Activated naive CD8-positive, alpha-beta T cell treated with anti-CD3 and anti-CD28 coated beads, Interleukin-2, amount 10 ng/mL, durations not matched to agents 7 days and 5 days (primary cell): ENCODE data around the gene IER3IP1. TPM values are rescaled to one million over a fixed set of nuclear protein-coding genes. Genes with fewer than 3 reads are reported as not detected.
"Not testable (repeated sequence)": the region's sequence is repeated elsewhere in the genome, so short reads cannot be mapped to it uniquely, and the experiment has no call there.

Experiments used
- ATAC-seq: fragments of 150-1000 bp; cut with Tn5 transposase; one replicate; pipeline ENCODE4 v1.10.0; 2021; ENCODE audit warnings: low read depth, moderate library complexity
- POLR2A ChIA-PET: fragments of 350-600 bp; sonication (Branson Sonifier 250); formaldehyde crosslinking; loops from one replicate; lab custom pipeline; 2021; ENCODE audit warnings: antibody characterized with exemption; lab: Charles Lee
- DNase-seq: peaks from one replicate; pipeline ENCODE4 v3.0.0; 2021
- H3K27ac Mint-ChIP-seq: one replicate; pipeline ENCODE4 v1.8.0; 2022; ENCODE audit warnings: mild to moderate bottlenecking, mixed read lengths
- H3K27me3 Mint-ChIP-seq: one replicate; pipeline ENCODE4 v1.8.0; 2022; ENCODE audit warnings: mild to moderate bottlenecking, moderate library complexity, mixed read lengths
- H3K36me3 Mint-ChIP-seq: one replicate; pipeline ENCODE4 v1.8.0; 2021; ENCODE audit warnings: mild to moderate bottlenecking, mixed read lengths
- H3K4me1 Mint-ChIP-seq: one replicate; pipeline ENCODE4 v1.8.0; 2021; ENCODE audit warnings: mixed read lengths
- H3K4me3 Mint-ChIP-seq: one replicate; pipeline ENCODE4 v1.8.0; 2022; ENCODE audit warnings: mild to moderate bottlenecking, moderate library complexity, mixed read lengths
- H3K9me3 Mint-ChIP-seq: one replicate; pipeline ENCODE4 v1.8.0; 2021; ENCODE audit warnings: mixed read lengths
- total RNA-seq, 2 experiments: library from RNA; stranded (reverse); gene quantifications; one replicate each; pipeline ENCODE4 v1.2.3, GENCODE V29; 2021

The IER3IP1 gene
- total RNA-seq, 2 experiments from 2014 or later, result 10.8 to 11.0 TPM

DNA sequence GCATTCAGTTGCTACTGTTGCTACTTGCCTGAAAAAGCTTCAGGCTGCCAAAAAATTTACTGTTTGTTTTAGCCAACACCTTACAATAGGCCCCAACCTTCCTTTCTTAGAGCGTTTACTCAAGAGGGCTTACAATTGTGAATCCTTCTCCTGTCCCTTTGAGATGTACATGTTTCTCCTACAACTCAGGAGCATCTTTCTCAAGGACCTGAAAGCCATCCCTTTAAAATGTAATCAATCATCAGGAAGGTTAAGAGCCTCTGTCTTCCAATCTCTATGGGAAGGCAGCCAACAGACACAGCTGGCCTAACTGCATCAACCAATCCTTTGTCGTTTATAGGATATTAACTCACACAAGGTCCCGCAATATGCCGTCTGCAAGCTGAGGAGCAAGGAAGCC is 3.4 kb upstream of the IER3IP1 start:
- H3K4me1 Mint-ChIP-seq, result no peaks in the 10 kb centered on the region
- no peak overlapping the region for H3K27ac Mint-ChIP-seq
- peaks cover 9% of the 10 kb centered on the region for H3K9me3 Mint-ChIP-seq
- ATAC-seq (no peak), DNase-seq (no peak)
- peaks cover 3% of the 10 kb centered on the region for H3K36me3 Mint-ChIP-seq
- H3K4me3 Mint-ChIP-seq, result no peak overlapping the region
- POLR2A ChIA-PET, result no interaction called here
- no peaks in the 10 kb centered on the region for H3K27me3 Mint-ChIP-seq

DNA sequence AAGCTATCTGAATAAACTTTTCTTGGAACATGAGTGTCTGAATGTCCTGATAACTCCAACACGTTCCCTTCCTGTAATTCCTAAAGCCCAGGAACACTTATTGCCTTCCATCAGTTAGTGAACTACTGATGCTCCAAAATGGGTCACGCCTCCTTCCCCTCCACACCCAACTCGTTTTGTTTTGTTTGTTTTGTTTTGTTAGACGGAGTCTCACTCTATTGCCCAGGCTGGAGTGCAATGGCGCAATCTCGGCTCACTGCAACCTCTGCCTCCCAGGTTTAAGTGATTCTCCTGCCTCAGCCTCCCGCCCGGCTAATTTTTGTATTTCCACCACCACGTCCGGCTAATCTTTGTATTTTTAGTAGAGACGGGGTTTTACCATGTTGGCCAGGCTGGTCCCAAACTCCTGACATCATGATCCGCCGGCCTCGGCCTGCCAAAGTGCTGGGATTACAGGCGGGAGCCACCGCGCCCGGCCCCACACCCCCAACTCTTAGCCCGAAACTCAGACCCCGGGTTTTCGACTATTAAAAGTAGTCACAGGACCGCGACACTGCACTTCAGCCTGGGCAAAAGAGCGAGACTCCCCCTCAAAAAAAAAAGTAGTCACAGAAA is 774 bp downstream of the IER3IP1 start:
- no peak overlapping the region for H3K27ac Mint-ChIP-seq
- no peaks in the 10 kb centered on the region for H3K36me3 Mint-ChIP-seq
- POLR2A ChIA-PET, result no interaction called here
- no peak overlapping the region for H3K4me3 Mint-ChIP-seq
- no peaks in the 10 kb centered on the region for H3K9me3 Mint-ChIP-seq
- H3K27me3 Mint-ChIP-seq, result no peaks in the 10 kb centered on the region
- no peak for ATAC-seq
- DNase-seq, result no peak
- no peaks in the 10 kb centered on the region for H3K4me1 Mint-ChIP-seq

DNA sequence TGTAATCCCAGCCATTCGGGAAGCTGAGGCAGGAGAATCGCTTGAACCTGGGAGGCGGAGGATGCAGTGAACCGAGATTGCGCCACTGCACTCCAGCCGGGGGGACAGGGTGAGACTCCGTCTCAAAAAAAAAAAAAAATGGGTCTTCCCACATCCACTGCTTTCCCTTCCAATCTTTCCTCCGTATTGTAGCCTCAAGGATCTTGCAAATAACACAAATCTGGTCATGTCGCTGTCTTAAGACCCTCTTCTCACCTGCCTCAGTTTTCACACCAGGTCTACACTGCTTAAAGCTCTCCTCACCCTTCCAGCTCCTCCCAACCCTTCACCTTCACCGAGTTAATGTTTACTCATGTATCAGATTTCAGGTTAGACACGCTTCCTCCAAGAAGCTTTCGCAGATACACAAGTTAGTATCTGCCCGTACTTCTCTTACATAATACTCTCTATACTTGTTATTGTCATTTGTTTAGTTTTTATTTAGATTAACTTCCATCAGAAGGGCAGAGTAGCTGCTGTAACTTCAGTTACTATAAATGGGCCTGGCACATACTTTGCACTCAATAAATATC is 1.5 kb downstream of the IER3IP1 start:
- Mint-ChIP-seq H3K4me1 (peaks cover 2% of the 10 kb centered on the region), H3K36me3 (peaks cover 2% of the 10 kb centered on the region), H3K4me3 (no peak overlapping the region), H3K27ac (no peak overlapping the region), H3K27me3 (no peaks in the 10 kb centered on the region), H3K9me3 (no peaks in the 10 kb centered on the region)
- POLR2A ChIA-PET, result no interaction called here
- DNase-seq, result no peak
- ATAC-seq, result no peak

DNA sequence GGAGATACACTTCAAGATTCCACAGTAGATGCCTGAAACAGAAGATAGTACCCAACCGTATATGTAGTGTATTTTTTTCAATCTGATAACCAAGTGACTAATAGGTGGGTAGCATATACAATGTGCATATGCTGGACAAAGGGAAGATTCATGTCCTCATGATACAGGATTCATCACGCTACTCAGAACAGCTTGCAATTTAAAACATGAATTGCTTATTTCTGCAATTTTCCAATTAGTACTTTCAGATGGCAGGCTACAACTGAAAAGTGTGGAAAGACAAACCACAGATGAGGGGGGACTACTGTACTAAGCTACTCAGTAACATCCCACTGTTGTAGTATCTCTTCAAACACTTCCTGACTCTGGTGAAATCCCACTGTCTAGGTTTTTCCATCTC is 3.7 kb downstream of the IER3IP1 start:
- Mint-ChIP-seq H3K4me1 (peaks cover 12% of the 10 kb centered on the region), H3K4me3 (no peak overlapping the region), H3K36me3 (peaks cover 3% of the 10 kb centered on the region), H3K27me3 (no peaks in the 10 kb centered on the region), H3K9me3 (no peaks in the 10 kb centered on the region), H3K27ac (no peak overlapping the region)
- DNase-seq, result no peak
- ATAC-seq, result no peak
- POLR2A ChIA-PET, result interaction anchor here (0.7 kb wide), 1 partner anchor 23 kb away, joined by 3 read pairs; the partner anchor contains the start of gene HDHD2

DNA sequence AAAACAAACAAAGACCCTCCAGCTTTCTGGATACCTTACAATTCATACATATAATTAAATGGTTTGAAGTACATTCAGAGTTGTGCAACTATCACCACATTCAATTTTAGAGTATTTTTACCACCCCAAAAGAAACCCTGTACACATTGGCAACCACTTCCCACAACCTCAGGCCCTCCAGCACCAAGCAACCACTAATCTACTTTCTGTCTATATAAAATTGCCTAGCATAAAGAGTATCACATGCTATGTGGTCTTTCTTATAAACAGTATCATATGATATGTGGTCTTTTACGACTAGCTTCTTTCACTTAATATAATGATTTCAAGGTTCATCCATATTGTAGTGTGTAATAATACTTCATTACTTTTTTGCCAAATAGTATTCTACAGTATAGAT is 7.3 kb downstream of the IER3IP1 start:
- H3K4me1 Mint-ChIP-seq, result peaks cover 19% of the 10 kb centered on the region
- no peak overlapping the region for H3K4me3 Mint-ChIP-seq
- ATAC-seq (peak; percentile 33), DNase-seq (no peak)
- no peaks in the 10 kb centered on the region for H3K27me3 Mint-ChIP-seq
- no peaks in the 10 kb centered on the region for H3K9me3 Mint-ChIP-seq
- no peak overlapping the region for H3K27ac Mint-ChIP-seq
- POLR2A ChIA-PET, result interaction anchor here (1.4 kb wide), 1 partner anchor 19 kb away, joined by 5 read pairs; the partner anchor contains the start of gene HDHD2
- peaks cover 5% of the 10 kb centered on the region for H3K36me3 Mint-ChIP-seq

DNA sequence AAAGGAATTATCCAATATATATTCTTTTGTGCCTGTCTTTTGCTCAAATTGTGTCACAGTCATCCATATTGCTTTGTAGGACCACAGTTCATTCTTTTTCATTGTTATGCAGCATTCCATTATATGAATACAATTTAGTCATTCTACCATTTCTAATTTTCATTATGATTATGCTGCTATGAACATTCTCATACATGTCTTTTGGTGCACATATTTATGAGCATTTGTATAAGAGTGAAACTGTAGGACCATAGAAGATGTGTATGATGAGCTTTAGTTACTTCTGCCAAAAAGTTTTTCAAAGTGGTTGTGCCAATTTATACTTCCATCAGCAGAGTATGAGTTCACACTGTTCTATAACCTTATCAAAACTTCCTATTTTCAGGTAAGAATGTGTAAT is 7.7 kb downstream of the IER3IP1 start:
- Mint-ChIP-seq H3K27ac (no peak overlapping the region), H3K4me3 (no peak overlapping the region), H3K36me3 (peaks cover 5% of the 10 kb centered on the region), H3K9me3 (no peaks in the 10 kb centered on the region), H3K27me3 (no peaks in the 10 kb centered on the region), H3K4me1 (peaks cover 21% of the 10 kb centered on the region)
- ATAC-seq, result no peak
- DNase-seq, result no peak
- POLR2A ChIA-PET, result interaction anchor here (0.6 to 1.4 kb wide), 2 partner anchors 18 to 266 kb away, joined by 3 to 5 read pairs; partner anchors contain the start of gene HDHD2

DNA sequence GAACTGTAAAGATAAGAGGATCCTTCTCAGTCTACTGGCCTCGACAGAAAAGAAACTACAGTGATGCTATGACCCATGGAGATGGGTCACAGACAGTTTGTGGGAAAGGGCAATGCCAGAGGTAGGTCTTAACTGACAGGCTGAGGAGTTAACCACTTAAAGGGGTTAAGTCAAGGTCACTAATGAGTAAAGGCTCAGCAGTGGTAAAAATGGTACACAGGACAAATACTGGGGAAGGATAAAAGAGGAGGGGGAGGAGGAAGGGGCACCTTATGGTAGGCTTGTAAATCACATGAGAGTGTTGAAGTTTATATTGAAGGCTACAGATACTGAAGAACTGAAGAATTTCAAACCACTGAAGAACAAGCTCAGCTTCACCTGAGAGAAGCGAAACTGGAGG is 9.9 kb downstream of the IER3IP1 start:
- Mint-ChIP-seq H3K4me1 (peaks cover 25% of the 10 kb centered on the region), H3K36me3 (peaks cover 5% of the 10 kb centered on the region), H3K4me3 (no peak overlapping the region), H3K27me3 (no peaks in the 10 kb centered on the region), H3K27ac (no peak overlapping the region), H3K9me3 (no peaks in the 10 kb centered on the region)
- POLR2A ChIA-PET, result no interaction called here
- DNase-seq, result no peak
- ATAC-seq, result no peak

DNA sequence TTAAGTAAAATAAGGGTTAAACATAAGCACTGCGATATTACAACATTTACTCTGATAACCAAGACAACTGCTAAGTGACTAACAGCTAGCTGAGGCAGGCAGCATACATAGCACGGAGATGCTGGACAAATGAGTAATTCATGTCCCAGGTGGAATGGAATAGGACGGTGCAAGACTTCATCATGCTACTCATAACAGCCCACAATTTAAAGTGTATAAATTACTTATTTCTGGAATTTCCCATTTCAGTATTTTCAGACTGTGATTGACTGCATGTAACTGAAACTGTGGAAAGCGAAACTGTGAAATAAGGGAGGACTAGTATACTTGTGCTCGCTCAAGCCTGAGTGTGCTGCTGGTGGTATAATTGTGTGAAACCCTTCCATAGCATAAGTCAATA is 12.9 kb downstream of the IER3IP1 start:
- H3K4me3 Mint-ChIP-seq, result no peak overlapping the region
- POLR2A ChIA-PET, result no interaction called here
- no peaks in the 10 kb centered on the region for H3K27me3 Mint-ChIP-seq
- H3K9me3 Mint-ChIP-seq, result no peaks in the 10 kb centered on the region
- ATAC-seq, result no peak
- DNase-seq, result no peak
- peaks cover 4% of the 10 kb centered on the region for H3K36me3 Mint-ChIP-seq
- H3K27ac Mint-ChIP-seq, result no peak overlapping the region
- H3K4me1 Mint-ChIP-seq, result peaks cover 13% of the 10 kb centered on the region

DNA sequence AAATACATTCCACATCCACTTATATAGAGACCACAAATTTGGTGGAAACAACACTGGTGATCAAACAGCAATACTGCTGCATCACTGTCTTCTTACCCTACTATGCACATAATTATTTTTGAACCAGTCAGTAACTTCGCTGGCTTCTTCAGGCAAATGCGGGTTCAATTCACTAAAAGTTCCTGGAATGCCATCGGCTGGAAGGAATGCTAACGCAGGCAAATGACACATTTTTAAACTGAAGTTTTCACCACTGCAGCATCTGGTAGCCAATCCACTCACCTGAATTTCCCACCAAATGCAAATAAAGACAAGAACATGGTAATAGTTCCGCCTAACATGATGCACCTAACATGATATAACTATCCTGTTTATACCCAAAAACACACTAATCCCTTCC is 15.9 kb downstream of the IER3IP1 start:
- DNase-seq (no peak), ATAC-seq (no peak)
- peaks cover 10% of the 10 kb centered on the region for H3K4me1 Mint-ChIP-seq
- peaks cover 8% of the 10 kb centered on the region for H3K36me3 Mint-ChIP-seq
- no peak overlapping the region for H3K27ac Mint-ChIP-seq
- POLR2A ChIA-PET, result no interaction called here
- H3K27me3 Mint-ChIP-seq, result no peaks in the 10 kb centered on the region
- no peak overlapping the region for H3K4me3 Mint-ChIP-seq
- no peaks in the 10 kb centered on the region for H3K9me3 Mint-ChIP-seq

DNA sequence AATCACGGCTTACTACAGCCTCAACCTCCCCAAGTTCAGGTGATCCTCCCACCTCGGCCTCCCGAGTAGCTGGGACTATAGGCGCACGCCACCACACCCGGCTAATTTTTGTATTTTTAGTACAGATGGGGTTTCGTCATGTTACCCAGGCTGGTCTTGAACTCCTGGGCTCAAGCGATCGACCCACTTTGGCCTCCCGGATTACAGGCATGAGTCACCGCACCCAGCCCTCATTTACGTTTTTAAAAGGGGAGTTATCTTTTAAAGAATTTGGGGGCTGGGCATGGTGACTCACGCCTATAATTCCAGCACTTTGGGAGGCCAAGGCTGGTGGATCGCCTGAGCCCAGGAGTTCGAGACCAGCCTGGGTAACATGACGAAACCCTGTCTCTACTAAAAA is 17.8 kb downstream of the IER3IP1 start:
- H3K4me1 Mint-ChIP-seq, H3K27me3 Mint-ChIP-seq, POLR2A ChIA-PET: not testable (repeated sequence)

DNA sequence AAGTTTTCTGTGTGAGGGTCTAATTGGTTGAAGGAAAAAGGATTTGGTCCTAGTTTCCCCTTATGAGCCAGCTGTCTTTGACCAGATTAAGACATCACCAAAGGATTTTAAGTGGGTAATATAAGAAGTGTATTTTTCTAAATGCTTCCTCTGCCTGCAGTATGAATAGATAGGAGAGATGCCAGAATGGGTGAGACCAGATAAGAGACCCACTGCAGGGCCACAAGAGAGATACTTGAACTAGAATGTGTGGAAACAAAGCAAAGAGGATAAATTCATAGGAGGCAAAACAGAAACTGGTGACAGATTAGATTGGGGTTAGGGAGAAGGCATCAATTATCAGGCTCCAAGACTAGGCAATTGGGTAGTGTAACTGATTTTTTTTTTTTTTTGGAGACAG is 24.7 kb downstream of the IER3IP1 start:
- H3K36me3 Mint-ChIP-seq, result peaks cover 11% of the 10 kb centered on the region
- POLR2A ChIA-PET, result interaction anchor here (1.8 kb wide), 1 partner anchor 18 kb away, joined by 5 read pairs; no protein-coding TSS in a partner anchor

More for the DNA sequence above, 17.8 kb downstream of the IER3IP1 start:
- not testable (repeated sequence) for H3K4me3 Mint-ChIP-seq, H3K27ac Mint-ChIP-seq, DNase-seq, H3K9me3 Mint-ChIP-seq, ATAC-seq, H3K36me3 Mint-ChIP-seq

DNA sequence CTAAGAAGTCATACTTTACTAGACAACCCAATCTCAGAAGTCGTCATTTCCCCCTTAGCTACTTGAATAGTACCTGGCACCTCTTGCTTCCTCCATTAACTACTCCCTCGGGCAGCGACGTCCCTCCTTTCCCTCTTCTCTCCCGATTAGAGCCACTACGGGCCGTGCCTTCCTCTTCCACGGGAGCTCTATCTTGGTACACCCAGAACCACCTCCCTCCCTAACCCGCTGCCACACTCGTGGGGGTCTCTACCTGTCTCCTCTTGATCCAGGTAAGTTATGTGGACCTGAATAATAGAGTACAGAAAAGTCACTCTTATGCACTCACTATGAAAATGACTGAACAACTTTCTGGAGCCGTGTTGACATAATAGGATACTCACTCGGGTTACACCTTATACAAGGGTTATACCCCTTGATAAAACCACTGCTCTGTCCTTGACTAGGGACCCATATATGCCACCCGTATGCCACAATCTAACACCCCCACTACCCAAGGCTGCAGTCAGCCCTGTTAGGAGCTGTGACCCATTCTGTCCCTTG is 25.3 kb downstream of the IER3IP1 start:
- POLR2A ChIA-PET, result interaction anchor here (1.8 kb wide), 1 partner anchor 18 kb away, joined by 5 read pairs; no protein-coding TSS in a partner anchor
- ATAC-seq (peak; percentile 4), DNase-seq (peak; percentile 37)
- Mint-ChIP-seq H3K9me3 (no peaks in the 10 kb centered on the region), H3K27ac (peak overlapping the region; percentile 88), H3K27me3 (no peaks in the 10 kb centered on the region), H3K4me1 (peaks cover 27% of the 10 kb centered on the region), H3K4me3 (peak overlapping the region; percentile 95), H3K36me3 (peaks cover 8% of the 10 kb centered on the region)

More for the DNA sequence above, 24.7 kb downstream of the IER3IP1 start:
- Mint-ChIP-seq H3K27me3 (no peaks in the 10 kb centered on the region), H3K27ac (peak overlapping the region; percentile 88), H3K4me1 (peaks cover 25% of the 10 kb centered on the region), H3K4me3 (peak overlapping the region; percentile 95), H3K9me3 (no peaks in the 10 kb centered on the region)
- DNase-seq (no peak), ATAC-seq (no peak)

DNA sequence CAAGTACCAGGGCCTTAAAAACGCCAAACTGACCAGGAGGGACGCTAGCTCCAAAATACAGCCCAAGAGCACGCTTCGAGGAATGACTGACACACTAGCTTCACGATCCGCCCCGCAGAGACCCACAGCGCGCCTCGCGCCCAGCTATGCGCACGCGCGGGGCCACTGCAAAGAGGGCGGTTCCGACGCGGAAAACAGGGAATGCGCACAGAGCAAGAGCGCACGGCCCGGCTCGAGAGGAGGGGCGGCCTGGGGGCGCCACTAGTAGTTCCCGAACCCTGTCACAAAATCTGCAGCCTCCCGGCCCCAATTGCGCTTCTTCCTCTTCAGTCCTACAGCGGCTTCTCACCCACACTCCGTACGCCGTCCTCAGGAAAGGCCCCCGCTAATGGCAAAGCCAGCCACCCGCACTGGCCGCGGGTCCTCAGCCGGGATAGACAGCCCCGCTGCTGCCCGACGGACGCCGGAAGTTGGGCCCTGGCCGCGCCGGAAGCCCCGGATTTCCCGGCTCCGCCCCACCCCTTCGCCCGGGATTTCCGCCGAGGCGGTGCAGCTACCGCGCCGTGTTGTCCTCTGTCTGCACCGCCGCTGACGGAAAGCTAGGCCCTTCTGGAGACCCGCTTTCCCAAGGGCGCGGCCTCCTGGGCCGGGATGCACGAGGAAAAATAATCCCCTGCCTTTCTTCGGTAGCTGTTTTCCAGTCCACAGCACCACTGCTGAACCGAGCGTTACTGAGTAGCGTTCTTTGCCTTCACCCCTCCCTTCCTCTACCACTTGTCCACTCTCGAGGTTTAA is 25.9 kb downstream of the IER3IP1 start, which contains the start of gene HDHD2:
Gene HDHD2 (minus strand): TSS at position 472 of the 795 bp plus-strand sequence. CDS start 14,061 bp downstream, outside the sequence.
- Mint-ChIP-seq H3K36me3 (peaks cover 12% of the 10 kb centered on the region), H3K27me3 (no peaks in the 10 kb centered on the region), H3K4me3 (peak within 1 kb of the TSS; percentile 95), H3K27ac (peak within 1 kb of the TSS; percentile 88), H3K4me1 (peaks cover 32% of the 10 kb centered on the region), H3K9me3 (no peaks in the 10 kb centered on the region)
- ATAC-seq (peak; percentile 88), DNase-seq (peak; percentile 82)
- POLR2A ChIA-PET, result interaction anchor here (1.0 to 1.8 kb wide), 4 partner anchors 15 to 22 kb away, joined by 3 to 5 read pairs (median 3); no protein-coding TSS in a partner anchor
